Measurements from ENCODE around the gene ATP9A.
"Not testable (repeated sequence)": the region's sequence is repeated elsewhere in the genome, so short reads cannot be mapped to it uniquely, and the experiment has no call there.

Gene ATP9A

GRCh38 chr20:51725584-51726176 lies 42.5 kb downstream of the ATP9A start:
- DNase-seq: no peak

GRCh38 chr20:51723026-51723425 lies 45.2 kb downstream of the ATP9A start:
- DNase-seq: not testable (repeated sequence)

- DNase-seq: not testable (repeated sequence)
Observed at GRCh38 chr20:51722246-51722645, 45.9 kb downstream of the ATP9A start.

GRCh38 chr20:51720854-51721253 lies 47.3 kb downstream of the ATP9A start:
- no peak for DNase-seq

- no peak for DNase-seq
Observed at GRCh38 chr20:51720384-51720783, 47.8 kb downstream of the ATP9A start.

- no peak for DNase-seq
Observed at GRCh38 chr20:51715856-51716185, 52.4 kb downstream of the ATP9A start.

- no peak for DNase-seq
Observed at GRCh38 chr20:51715163-51715855, 52.9 kb downstream of the ATP9A start.

GRCh38 chr20:51713213-51713598 lies 55.0 kb downstream of the ATP9A start:
- no peak for DNase-seq

- DNase-seq: no peak
Observed at GRCh38 chr20:51712501-51713212, 55.5 kb downstream of the ATP9A start.

GRCh38 chr20:51711426-51711825 lies 56.8 kb downstream of the ATP9A start:
- DNase-seq: no peak

- DNase-seq: no peak
Observed at GRCh38 chr20:51710361-51710894, 57.8 kb downstream of the ATP9A start.

- no peak for DNase-seq
Observed at GRCh38 chr20:51705400-51705799, 62.8 kb downstream of the ATP9A start.

- DNase-seq: no peak
Observed at GRCh38 chr20:51703400-51704287, 64.5 kb downstream of the ATP9A start.

- no peak for DNase-seq
Observed at GRCh38 chr20:51702556-51702955, 65.6 kb downstream of the ATP9A start.

GRCh38 chr20:51700809-51701285 lies 67.3 kb downstream of the ATP9A start:
- DNase-seq: peak; percentile 45

- no peak for DNase-seq
Observed at GRCh38 chr20:51698252-51698651, 69.9 kb downstream of the ATP9A start.

GRCh38 chr20:51697096-51697826 lies 70.9 kb downstream of the ATP9A start:
- peak; percentile 36 for DNase-seq

GRCh38 chr20:51696304-51697071 lies 71.7 kb downstream of the ATP9A start:
- peak; percentile 56 for DNase-seq

- DNase-seq: no peak
Observed at GRCh38 chr20:51695574-51696303, 72.5 kb downstream of the ATP9A start.

GRCh38 chr20:51692806-51693400 lies 75.3 kb downstream of the ATP9A start:
- no peak for DNase-seq
